AG04449 (cell line): Measurements from ENCODE around the gene SLC24A3.

ENCODE experiments used
- CTCF ChIA-PET: fragments of 350-600 bp; formaldehyde crosslinking; extraction: SDS; loops from one replicate; lab custom pipeline; 2021; ENCODE audit warnings: antibody characterized with exemption; lab: Yijun Ruan, JAX
- POLR2A ChIA-PET: fragments of 400-600, 350-600 bp; formaldehyde crosslinking; extraction: SDS; loops from one replicate; lab custom pipeline; 2020; ENCODE audit warnings: antibody characterized with exemption, inconsistent platforms; lab: Yijun Ruan, JAX
- DNase-seq: peaks from one replicate; pipeline ENCODE4 v3.0.0-alpha.2; 2010; ENCODE audit warnings: low read depth, low spot score
- H3K4me3 ChIP-seq: 2 replicates; pipeline ENCODE4 v1.5.1; 2011; ENCODE audit warnings: low read depth, mild to moderate bottlenecking, control low read depth, low read length
- TF ChIP-seq, protein P1 (sequence below): IDR thresholded peaks from one replicate; pipeline ENCODE4 v1.5.1; 2011; ENCODE audit warnings: mild to moderate bottlenecking, moderate library complexity, low read length, control low read depth, inconsistent platforms; ENCODE audit not compliant: insufficient read depth; ENCODE audit errors: missing control alignments

SLC24A3 gene

DNA sequence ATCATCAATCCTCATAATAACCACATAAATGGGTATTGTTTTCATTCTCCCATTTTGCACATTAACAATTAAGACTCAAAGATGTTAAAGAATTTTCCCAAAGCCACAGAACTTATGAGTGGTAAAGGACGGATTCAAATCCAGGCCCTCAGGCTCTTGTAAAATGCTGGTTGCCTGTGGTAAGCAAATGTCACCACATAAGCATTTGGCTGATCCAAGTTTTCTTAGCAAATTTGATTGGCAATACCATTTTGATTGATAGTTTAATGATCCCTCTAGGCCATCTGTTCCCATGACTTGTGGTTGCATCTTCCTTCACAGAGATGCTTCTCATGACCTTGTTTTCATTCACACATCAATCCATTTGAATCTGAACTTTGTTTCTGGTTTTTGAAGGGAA is 293.6 kb downstream of the SLC24A3 start:
- H3K4me3 ChIP-seq = no peak overlapping the region
- DNase-seq = no peak
- ChIA-PET POLR2A (no interaction called here), CTCF (no interaction called here)
- TF ChIP-seq, protein P1, sequence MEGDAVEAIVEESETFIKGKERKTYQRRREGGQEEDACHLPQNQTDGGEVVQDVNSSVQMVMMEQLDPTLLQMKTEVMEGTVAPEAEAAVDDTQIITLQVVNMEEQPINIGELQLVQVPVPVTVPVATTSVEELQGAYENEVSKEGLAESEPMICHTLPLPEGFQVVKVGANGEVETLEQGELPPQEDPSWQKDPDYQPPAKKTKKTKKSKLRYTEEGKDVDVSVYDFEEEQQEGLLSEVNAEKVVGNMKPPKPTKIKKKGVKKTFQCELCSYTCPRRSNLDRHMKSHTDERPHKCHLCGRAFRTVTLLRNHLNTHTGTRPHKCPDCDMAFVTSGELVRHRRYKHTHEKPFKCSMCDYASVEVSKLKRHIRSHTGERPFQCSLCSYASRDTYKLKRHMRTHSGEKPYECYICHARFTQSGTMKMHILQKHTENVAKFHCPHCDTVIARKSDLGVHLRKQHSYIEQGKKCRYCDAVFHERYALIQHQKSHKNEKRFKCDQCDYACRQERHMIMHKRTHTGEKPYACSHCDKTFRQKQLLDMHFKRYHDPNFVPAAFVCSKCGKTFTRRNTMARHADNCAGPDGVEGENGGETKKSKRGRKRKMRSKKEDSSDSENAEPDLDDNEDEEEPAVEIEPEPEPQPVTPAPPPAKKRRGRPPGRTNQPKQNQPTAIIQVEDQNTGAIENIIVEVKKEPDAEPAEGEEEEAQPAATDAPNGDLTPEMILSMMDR = no peak

DNA sequence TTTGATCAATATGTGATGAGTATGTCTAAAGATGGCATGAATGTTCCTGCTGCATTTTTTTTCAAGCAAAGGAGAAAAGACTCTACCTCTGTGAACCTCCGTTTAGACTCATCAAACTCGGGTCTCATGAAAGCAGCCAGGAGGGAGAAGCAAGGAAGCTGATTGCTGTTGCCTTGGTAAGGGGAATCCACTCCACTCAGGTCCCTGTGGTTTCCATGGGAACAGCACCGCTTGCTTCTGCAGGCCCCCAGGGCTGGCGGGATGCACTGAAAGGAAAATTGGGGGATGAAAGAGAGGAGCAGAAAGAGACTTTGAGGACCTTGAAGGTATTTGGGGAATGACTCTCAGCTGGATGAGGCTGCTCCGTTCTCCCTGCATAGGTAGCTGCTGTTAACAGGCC is 296.0 kb downstream of the SLC24A3 start:
- TF ChIP-seq, protein P1 = no peak
- no peak overlapping the region for H3K4me3 ChIP-seq
- no peak for DNase-seq
- ChIA-PET CTCF (interaction anchor here (0.7 kb wide), 1 partner anchor 19 kb away, joined by 3 read pairs; no protein-coding TSS in a partner anchor), POLR2A (no interaction called here)

DNA sequence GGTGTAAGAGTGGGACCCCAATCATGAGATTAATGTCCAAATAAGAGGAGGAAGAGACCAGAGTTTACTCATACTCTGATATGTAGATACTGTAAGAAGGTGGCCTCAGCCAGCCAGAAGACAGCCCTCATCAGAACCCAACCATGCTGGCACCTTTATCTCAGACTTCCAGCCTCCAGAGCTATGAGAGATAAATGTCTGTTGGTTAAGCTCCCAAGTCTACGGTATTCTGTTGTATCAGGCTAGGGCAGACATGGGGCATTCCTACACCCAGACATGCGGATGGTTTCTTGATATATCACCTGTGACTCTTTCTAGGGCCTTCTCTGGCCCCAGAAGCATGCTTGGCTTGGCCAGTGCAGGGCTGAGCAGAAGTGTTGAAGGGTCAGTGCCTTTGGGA is 298.2 kb downstream of the SLC24A3 start:
- CTCF ChIA-PET = no interaction called here
- no peak for DNase-seq
- no peak overlapping the region for H3K4me3 ChIP-seq
- TF ChIP-seq, protein P1 = no peak
- POLR2A ChIA-PET = no interaction called here

DNA sequence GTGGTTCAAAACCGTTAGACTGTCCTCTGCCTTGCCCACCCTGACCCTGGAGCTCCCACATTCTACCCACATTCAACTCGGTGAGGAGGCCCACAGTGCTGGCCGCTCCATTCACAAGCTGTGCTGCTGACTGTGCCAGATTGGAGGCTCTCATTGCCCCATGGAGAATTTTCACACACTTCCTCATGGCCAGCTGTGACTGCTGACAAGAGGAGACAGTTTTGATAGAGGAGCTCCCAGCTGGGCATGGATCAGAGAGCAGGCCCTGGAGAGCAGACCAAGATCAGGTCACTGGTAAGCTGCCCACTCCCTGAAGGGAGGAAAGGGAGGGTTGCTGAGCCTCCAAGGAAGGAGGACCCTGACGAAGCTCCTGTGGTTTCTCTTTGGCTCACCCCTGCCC is 299.5 kb downstream of the SLC24A3 start:
- POLR2A ChIA-PET = no interaction called here
- CTCF ChIA-PET = interaction anchor here (1.5 kb wide), 1 partner anchor 9 kb away, joined by 5 read pairs; no protein-coding TSS in a partner anchor
- H3K4me3 ChIP-seq = no peak overlapping the region
- DNase-seq = no peak
- TF ChIP-seq, protein P1 = no peak

DNA sequence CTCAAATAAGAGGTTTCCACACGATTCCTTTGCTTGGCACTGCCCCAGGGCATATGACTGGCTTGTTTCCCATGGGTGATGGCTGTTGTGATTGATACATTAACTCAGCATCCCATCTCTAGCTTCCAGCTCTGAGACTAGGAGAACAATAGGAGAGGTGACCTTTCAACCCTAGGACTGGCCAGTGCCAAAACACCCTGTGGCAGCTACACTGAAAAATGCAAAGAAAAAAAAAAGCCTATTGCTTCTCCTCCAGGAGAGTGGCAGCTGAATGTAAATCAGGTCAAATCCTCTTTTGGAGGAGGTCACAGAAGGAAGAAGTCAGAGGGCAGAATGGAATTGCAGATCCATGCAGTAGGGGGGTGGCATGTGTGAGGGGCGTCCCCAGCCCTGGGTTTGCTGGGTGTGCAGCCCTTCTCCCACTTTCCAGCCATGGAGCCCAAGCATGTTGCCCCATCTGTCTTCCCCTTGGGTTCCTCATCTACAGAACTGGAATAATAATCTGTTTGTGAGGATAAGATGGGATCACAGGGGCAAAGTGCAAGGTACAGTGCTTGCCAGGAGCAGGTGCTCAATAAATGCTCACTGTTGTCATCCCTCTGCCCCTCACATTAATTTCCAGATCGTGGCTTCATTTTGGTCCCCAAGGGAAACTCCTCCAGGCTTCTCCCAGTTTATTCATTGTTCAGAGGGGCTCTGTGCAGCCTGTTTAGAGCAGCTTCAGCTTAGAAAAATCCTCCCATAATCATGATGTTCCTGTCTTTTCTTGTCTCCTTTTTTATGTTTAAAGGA is 300.6 kb downstream of the SLC24A3 start:
- CTCF ChIA-PET = no interaction called here
- TF ChIP-seq, protein P1 = no peak
- no peak overlapping the region for H3K4me3 ChIP-seq
- DNase-seq = no peak
- POLR2A ChIA-PET = no interaction called here

DNA sequence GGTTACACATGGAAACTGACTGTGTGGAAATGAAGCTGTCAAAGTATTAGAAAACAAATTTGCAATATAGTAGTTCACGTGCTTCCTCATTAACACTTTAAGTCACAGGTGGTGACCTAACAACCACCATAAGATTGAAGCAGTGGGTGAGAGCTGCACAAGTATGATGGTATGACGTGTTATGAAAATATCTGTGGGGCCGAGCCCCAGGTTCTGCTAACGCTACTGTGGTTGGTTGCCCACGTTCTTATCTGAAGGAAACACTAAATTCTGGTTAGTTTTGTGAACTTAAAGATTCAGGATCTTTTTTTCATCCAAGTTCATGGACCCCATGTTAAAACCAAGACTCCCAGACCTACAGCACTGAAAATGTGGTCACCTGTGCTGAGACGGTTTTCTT is 302.6 kb downstream of the SLC24A3 start:
- TF ChIP-seq, protein P1 = no peak
- ChIA-PET CTCF (no interaction called here), POLR2A (no interaction called here)

More for the DNA sequence above, 302.6 kb downstream of the SLC24A3 start:
- no peak overlapping the region for H3K4me3 ChIP-seq
- no peak for DNase-seq
